ENCODE data around the gene ADCY1. TPM values are rescaled to one million over a fixed set of nuclear protein-coding genes. Genes with fewer than 3 reads are reported as not detected.

ADCY1 gene
- total RNA-seq, 2 experiments from 2014 or later = 0.25 to 0.32 TPM

DNA sequence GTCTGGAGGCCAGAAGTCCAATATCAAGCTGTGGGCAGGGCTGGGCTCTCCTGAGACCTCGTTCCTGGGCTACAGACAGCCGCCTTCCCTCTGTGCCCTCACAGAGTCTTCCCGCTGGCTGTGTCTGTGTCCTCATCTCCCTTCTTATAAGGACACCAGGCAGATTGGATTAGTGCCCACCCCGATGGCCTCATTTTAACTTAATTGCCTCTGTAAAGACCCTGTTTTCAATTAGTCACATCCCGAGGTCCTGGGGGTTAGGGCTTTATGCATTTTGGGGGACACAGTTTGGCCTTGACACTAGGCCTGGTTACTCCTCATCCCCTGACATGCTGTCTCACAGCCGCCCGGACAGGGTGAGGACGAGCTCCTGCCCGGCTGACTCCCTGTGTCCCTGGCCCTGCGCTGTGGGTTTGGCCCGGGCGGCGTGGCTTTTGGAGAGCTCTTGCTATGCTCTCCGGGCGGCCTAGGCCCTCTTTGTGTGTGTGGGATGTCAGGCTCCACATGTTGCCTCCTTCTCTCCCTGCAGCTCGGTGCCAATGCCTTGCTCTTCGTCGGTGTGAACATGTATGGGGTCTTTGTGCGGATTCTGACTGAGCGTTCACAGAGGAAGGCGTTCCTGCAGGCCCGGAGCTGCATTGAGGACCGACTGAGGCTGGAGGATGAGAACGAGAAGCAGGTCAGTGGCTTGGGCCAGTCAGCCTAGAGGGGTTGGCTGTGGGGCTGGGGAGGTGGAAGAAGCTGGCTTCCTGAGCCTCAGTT, 18.2 kb downstream of the ADCY1 start:
- CTCF ChIA-PET = interaction anchor here (0.6 kb wide), 1 partner anchor 308 kb away, joined by 3 read pairs; no protein-coding TSS in a partner anchor
- POLR2A ChIA-PET = no interaction called here

DNA sequence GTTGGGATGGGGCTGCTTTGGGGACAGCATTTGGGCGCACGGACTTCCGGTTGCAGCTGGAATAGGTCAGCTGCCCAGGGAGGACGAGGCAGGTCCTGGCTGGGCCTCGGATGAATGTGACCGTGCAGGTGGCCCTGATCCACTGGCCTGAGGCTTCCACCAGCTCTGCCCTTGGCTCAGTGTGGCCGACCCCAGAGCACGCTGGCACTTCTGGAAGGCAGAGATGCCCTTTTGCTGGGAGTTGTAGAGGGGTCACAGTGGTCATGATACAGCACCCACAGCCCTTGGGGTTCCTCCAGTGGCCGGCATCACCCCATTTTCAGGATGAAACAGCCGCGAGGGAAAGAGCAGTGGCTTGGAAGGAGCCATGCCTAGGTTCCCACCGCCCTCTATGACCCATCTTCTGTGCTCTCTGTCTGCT, 19.0 kb downstream of the ADCY1 start:
- ChIA-PET CTCF (interaction anchor here (0.6 kb wide), 1 partner anchor 309 kb away, joined by 3 read pairs; no protein-coding TSS in a partner anchor), POLR2A (no interaction called here)

DNA sequence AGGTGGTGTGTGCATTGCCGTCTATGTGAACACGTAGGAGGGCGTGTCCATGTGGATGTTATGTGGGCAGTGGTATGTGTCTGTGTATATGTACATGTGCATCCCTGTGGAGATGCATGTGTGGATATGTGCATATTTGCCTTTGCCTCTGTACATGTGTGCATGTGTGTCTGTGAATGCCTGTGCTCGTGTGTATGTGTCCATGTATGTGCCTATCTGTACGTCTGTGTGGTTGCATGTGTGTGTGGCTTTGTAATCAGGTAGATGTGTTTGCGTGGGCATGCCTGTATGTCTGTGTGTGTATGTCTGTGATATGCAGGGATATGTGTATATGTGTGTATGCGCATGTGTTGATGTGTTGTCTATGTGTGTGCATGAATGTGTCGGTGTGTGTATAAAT, 19.7 kb downstream of the ADCY1 start:
- CTCF ChIA-PET = no interaction called here

DNA sequence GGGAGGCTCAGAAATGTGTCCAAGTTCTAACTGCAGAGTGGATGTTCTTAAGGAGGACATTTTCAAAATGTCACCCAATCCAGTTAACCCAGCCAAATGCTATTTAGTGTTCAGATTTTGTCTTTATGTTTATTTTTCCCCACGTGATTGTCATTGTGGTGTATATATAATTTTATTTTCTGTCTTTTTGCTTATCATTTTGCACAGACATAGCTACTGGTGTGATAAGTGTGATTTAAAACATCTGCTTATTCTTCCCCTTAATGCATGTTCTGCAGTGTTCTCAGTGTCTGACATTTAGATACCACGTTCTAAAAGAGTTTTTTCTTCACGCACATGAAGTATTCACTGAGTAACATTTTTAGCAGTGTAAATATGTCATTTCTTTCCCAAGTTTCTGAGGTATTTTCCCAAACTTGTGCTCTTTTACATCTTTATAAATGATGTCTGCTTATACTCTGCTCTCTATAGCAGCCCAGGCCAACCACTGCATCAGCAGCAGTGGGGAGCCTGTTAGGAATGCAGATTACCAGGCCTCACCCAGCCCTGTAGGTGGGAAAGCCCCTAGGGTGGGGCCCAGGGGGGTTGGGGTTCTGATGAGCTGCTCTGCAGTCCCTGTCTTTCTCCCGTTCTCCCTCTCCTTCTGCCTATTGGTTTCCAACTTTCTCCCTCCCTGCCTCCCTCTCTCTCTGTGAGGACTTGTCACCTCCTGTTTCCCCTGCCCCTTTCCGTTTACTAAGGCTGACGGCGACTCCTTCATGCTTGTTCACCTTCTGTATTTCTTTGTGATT, 20.8 kb downstream of the ADCY1 start:
- POLR2A ChIA-PET = no interaction called here
- CTCF ChIA-PET = no interaction called here

More for the DNA sequence above, 19.7 kb downstream of the ADCY1 start:
- POLR2A ChIA-PET = no interaction called here

DNA sequence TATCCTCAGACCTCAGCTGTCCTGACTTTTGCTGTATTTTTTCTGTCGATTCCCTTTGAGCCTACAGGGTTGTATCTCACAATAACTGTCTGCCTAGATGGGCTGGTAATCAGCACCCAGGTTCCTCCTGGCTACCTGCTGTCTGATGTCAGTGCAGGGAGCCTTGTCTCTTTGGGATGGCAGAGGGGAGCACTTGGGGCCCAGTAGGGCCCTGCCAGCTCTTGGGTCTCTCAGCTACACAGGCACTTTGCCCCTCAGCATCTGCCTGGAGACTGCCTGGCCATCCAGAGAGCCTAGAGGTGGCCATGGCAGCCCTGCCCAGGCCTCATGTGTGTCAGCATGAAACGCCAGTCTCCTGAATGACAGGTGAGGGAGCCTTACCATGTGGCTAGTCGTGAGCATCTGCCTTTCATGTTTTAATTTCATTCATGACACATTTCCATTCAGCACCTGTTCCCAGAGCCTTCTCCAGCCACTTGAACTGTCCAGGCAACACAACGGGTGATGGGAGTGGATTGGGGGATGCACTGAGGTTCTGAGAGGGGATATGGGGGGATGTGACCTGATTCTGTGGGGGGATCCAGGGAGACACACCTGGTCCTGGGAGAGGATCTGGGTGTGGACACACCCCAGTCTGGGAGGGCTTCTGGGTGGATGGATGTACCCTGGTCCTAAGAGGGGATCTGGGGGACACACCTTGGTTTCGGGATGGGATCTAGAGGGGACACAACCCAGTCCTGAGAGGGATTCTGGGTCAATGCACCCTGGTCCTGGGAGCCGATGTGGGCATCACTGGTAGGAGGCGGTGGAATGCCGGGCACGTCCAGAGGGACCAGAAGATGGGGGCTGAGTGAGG, 21.9 kb downstream of the ADCY1 start:
- ChIA-PET CTCF (no interaction called here), POLR2A (no interaction called here)

DNA sequence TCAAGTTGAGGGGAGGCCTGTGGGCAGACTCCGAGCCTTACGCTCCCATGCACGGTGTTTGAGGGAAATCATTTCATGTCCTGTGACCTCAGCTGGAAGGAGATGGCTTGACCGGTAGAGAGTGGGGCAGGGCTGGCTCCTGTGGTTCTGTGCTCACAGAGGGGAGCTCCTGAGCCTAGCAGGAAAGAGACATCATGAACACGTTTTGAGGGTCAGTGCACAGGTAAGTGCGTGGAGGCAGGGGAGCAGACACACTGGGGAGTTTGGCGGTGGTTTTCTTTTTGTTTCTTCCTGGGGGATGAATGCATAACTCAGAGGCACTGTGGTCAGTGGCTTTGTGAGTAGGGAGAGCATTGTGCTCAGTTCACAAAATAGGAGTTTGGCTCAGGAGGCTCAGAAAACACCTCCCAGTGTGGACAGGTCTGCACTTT, 22.5 kb downstream of the ADCY1 start:
- ChIA-PET POLR2A (no interaction called here), CTCF (no interaction called here)

DNA sequence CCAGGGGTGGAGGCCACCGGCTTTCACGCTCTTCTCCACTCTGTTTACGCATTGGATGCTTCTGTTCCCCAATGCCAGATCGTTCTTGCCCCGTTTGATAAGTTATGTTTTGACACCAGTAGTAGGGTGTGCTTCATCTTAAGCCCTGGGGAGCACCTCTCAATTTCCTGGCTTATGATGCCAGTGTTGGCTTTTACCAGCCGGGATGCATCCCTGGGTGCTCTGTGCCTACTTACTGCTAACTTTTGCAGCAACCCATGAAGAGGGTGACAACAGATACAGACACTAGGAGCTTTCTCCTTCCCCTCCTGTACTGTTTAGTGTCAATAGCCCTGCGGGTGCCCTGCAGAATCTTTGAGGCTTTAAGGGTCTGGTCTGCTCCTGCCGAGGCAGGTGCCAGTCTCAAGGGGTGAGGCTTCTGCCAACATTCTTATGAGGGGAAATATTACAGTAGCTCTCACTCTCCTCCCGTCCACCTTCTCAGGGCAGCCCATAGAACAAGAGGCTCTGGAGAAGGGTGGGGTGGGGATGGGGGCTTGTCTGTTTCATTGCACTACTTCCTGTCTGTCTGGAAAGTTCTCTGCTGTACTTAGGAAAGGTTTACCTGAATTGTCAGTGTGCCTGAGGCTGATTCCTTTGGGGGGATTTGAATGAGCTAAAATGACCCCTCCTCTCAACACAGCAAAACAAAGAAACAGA, 23.3 kb downstream of the ADCY1 start:
- POLR2A ChIA-PET = no interaction called here
- CTCF ChIA-PET = no interaction called here

DNA sequence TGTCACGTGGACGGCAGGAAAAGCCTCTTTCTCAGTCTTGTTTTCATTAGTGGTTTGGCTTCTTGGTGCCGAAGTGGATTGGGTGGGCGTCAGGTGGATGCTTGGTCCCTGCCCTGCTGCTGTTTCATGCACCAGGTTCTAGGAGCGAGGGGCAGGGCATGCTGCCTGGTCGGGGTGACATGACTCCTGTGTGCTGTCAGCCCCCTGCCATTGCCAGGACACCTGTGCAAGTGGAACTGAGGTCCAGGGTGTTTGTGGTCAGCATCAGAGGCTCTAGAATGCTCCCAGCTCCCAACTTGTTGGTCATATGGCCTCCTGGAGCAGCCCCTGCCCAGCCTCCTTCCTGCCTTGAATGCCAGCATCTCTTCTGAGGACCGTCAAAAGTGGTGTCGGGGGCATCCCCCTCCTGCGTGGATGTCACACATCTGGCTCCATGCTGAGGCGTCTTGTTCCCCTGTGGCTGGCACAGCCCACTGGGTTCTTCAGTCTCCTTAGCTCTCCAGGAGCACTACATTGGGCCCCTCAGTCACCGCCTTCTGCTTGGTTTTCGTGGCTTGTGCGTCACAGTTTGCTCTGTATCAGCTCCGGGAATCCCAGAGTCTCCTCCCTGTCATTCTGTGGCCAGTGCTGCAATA, 24.8 kb downstream of the ADCY1 start:
- CTCF ChIA-PET = no interaction called here
- POLR2A ChIA-PET = no interaction called here

DNA sequence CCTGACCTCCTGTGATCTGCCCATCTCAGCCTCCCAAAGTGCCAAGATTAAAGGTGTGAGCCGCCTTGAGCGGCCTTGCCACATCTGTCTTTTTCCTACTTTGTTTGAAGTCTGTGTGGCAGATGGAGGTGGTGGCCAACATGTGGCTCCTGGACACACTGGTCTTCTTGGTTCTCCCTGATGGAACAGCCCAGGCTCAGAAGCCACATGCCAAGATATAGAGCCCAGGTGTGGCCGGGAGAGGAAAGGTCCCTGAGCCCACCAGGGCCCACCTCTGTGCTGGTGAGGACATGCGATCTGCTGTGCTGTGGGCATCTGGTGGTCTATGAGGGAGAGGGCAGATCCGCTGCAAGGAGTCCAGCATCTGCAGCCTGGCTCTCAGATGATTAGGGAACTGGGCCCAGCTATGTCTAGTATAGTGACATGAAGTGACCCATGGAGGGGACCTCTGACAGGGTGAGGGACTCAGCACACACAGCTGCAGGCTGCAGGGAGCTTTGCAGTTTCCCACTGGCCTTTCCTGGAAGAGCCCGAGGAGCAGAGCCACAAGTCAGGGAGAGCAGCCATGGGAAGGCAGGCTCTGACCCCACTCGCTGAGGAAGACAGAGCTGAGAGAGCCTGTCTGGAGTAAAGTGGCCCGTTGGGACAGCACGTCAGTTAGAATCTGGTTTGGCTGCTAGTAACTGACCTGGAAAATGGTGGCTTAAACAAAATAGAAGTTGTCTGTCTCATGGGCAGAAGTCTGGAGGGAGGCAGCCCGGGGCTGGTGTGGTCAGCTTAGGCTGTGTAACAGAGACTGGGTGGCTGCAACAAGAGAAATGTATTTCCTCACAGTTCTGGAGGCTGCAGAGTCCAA, 25.9 kb downstream of the ADCY1 start:
- POLR2A ChIA-PET = no interaction called here
- CTCF ChIA-PET = no interaction called here

DNA sequence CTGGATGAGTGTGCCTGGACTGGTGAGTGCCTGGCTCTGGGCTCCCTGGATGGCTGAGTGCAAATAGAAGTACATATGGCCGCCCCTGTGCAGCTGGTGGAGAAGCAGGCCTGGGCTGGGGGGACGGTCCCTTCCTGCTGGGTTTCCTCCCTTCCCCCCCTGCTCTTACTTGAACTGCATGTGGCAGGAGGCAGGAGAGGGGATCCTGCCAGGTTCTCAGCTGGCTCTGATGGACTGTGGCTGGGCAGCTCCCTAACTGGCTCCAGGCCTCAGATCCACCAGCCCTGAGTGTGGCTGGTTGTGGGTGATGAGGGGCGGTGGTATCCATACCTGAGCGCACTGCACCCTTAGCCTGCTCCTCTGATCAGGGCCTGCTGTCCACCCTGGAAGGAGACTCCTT, 26.9 kb downstream of the ADCY1 start:
- CTCF ChIA-PET = no interaction called here
- POLR2A ChIA-PET = no interaction called here

DNA sequence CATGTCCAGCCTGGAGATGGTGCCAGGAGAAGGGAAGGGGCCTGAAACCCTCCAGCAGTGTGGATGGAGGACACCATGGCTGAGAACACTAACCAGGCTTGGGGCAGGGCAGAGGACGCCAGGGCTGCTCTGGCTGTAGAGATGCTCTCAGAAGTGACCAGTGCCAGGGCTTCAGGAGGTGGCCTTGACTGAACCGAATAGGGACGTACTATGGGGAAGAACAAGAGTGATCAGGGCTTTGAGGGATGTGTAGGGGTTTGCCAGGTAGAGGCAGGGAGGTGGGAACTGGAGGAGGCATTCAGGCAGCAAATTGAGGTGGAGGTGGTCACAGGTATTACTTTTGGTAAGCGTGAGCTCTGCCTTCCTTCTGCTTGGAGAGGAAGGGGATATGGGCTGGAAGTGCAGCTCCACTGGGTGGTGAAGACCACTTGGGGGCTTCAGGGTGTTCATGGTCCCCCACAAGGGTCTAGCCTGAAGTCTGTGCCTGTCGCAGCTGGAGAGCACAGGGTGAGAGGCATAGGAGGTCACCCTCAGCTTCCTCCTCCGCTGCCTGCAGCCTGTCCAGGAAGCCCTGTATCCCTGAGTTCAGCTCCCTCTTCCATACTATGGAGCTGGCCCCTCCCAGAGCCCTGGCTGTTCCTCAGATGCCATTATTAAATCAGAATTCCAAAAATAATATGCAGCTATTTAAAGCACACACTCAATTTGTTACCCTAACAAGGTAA, 27.8 kb downstream of the ADCY1 start:
- CTCF ChIA-PET = no interaction called here

DNA sequence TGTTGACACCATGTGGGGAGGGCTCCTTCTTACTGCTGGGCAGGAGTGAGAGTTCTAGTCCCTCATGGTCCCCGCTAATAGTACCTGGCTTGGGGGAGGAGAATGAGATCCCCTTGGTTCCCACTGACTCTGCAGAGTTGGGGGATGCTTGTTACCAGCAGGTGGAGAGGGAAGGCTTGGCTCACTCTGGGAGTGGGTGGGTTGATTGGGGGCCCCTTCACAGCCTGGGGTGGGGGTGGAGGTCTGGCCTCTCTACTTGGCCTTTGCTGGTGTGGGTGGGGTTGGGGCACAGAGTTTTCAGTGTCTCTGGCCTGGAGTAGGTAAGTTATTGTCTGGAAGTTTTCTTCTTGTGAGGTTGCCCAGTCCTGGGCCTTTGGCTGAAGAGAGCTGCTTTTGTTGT, 31.9 kb downstream of the ADCY1 start:
- POLR2A ChIA-PET = no interaction called here
- CTCF ChIA-PET = no interaction called here

More for the DNA sequence above, 27.8 kb downstream of the ADCY1 start:
- POLR2A ChIA-PET = no interaction called here

DNA sequence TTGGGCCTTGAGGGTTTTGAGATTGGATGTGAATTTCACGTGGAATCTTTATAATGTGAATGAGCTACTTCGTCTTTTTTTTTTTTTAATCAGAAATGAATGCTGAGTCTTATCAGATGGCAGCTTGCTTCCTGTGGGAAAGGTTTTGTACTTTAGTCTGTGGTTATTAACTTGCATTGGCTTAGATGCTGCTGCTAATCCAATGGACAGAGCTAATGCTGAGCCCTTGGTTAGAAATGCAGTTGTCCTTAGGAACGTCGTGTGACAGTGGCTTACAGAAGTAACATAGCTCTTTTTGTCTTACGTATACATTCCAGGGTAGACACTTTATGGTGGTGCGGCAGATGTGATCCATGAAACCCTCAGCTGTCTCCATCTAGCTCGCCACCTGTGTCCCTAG, 32.8 kb downstream of the ADCY1 start:
- ChIA-PET CTCF (no interaction called here), POLR2A (no interaction called here)

DNA sequence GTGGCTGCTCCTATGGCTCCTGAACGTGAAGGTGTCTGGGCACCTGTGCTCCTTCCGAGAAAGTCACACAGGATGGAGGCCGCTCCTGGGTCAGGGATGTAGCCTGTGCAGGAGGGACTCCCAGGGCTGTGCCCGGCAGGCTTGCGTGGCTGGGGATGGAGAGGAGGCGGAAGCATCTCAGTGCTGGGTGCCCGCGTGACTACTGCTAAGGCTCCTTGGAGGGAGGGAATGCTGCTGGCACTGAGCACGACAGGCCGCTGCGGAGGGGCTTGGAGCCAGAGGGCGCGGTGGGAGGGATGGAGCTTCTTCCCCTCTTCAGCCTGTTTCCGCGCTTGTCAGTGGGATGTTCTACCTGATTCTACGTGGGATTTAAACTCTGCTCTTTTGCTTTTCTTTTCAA, 35.0 kb downstream of the ADCY1 start:
- CTCF ChIA-PET = no interaction called here
- POLR2A ChIA-PET = no interaction called here

DNA sequence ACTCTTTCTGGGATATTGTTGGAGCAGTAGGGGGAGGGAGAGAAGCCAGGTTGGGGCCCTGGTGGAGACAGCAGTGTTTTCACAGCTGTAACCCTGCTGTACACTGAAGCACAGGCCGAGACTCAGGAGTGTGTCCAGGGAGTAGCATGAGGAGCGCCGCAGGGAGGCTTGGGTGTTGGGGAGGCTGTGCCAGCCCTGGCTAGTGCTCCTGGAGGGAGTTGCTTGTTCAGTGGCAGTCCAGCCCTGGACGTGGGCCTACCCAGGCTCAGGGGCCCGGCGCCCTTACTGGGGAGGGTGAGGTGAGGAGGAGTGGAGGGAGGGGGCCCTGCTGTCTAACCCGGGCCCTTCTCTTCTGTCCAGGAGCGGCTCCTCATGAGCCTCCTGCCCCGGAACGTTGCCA, 35.9 kb downstream of the ADCY1 start:
- CTCF ChIA-PET = no interaction called here
- POLR2A ChIA-PET = no interaction called here

DNA sequence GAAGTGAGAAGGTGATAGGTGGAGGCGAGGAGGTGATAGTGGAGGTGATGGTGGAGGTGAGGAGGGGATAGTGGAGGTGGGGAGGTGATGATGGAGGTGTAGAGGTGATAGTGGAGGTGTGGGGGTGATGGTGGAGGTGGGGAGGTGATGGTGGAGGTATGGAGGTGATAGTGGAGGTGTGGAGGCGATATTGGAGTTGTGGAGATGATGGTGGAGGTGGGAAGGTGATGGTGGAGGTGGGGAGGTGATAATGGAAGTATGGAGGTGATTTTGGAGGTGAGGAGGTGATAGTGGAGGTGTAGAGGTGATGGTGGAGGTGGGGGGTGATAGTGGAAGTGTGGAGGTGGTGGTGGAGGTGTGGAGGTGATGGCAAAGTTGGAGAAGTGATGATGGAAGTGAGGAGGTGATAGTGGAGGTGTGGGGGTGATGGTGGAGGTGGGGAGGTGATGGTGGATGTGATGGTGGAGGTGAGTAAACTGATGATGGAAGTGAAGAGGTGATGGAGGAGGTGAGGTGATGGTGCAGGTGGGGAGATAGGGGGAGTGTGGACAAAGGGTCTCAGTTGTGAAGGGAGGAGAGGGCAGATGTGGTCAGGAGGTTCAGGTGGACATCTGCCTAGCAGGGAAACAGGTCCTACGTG, 36.6 kb downstream of the ADCY1 start:
- CTCF ChIA-PET = no interaction called here
- POLR2A ChIA-PET = no interaction called here

DNA sequence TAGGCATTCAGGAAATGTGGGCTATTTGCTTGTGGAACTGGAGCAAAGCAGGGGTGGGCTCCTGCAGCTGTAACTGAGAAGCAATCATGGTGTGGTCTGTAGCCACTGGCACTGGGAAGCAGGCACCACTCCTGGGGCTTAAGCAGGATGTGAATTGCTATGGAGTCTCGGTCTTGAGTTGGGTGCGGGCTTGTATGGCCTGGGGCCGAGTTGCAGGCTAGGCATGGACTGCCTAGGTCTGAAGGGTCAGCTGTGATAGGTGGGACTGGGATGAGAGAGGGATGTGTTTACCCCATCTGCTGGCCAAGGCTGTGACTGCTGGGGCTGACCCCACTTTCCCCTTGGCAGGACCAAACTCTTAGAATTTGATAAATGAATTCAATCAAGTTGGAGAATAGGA, 43.0 kb downstream of the ADCY1 start:
- POLR2A ChIA-PET = no interaction called here

DNA sequence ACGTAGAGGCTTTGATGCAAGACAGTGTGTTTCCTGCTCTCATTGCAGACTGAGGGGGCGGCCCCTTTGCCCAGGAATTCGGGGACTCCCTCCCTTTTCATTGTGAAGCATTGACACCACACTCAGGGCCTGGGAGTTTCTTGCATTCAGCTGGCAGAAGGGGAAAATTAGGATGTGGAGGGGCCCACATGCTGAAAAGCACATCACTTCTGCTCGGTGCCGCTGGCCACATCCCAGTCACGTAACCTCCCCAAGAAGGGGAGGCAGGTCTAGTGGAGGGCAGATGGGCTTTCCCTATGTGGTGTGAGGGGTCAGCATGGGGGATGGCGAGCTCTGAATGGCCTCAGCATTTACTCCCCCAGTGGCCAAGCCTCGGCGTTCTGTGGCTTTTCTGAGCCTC, 47.9 kb downstream of the ADCY1 start:
- POLR2A ChIA-PET = no interaction called here
- CTCF ChIA-PET = no interaction called here

More for the DNA sequence above, 43.0 kb downstream of the ADCY1 start:
- CTCF ChIA-PET = no interaction called here

Data from activated CD8-positive, alpha-beta memory T cell treated with anti-CD3 and anti-CD28 coated beads for 36 hours (primary cell).